Spleen (tissue), 11 donors: ENCODE results near the gene ZNF790. TPM values are rescaled to one million over a fixed set of nuclear protein-coding genes. Genes with fewer than 3 reads are reported as not detected.

Experiments
- DNase-seq: peaks from one replicate; pipeline ENCODE4 v3.0.0-alpha.2; 2020
- H3K27ac ChIP-seq, 8 donors: fragments of 200-600 bp; sonication (generic) in 7 of 8; 1 replicate in 4 of 8; 2 replicates in 4 of 8; pipeline versions ENCODE4 v1.5.0 to v1.8.0; 2016 to 2021; ENCODE audit warnings: inconsistent platforms in 4 of 8, mild to moderate bottlenecking in 4 of 8, moderate library complexity in 1 of 8
- H3K27me3 ChIP-seq, 7 donors: fragments of 200-600 bp; sonication (generic) in 6 of 7; replicated peaks in 1 of 7; 1 replicate in 4 of 7; 2 replicates in 3 of 7; pipeline versions ENCODE4 v1.5.0 to v1.8.0; 2016 to 2021; ENCODE audit warnings: inconsistent platforms in 3 of 7, mild to moderate bottlenecking in 1 of 7
- H3K36me3 ChIP-seq, 6 donors: fragments of 200-600 bp; sonication (generic) in 5 of 6; 1 replicate in 4 of 6; 2 replicates in 2 of 6; pipeline versions ENCODE4 v1.5.0 to v1.8.0; 2016 to 2021; ENCODE audit warnings: inconsistent platforms in 2 of 6
- H3K4me1 ChIP-seq, 6 donors: fragments of 200-600 bp; sonication (generic) in 5 of 6; 1 replicate in 3 of 6; 2 replicates in 3 of 6; pipeline versions ENCODE4 v1.5.0 to v1.8.0; 2016 to 2021; ENCODE audit warnings: inconsistent platforms in 3 of 6
- H3K4me3 ChIP-seq, 8 donors: fragments of 200-600 bp; sonication (generic) in 7 of 8; 1 replicate in 4 of 8; 2 replicates in 4 of 8; pipeline versions ENCODE4 v1.5.0 to v1.8.0; 2016 to 2021; ENCODE audit warnings: inconsistent platforms in 4 of 8, mild to moderate bottlenecking in 4 of 8, moderate library complexity in 2 of 8
- H3K9me3 ChIP-seq, 8 donors: fragments of 200-600 bp; sonication (generic) in 7 of 8; 1 replicate in 4 of 8; 2 replicates in 4 of 8; pipeline versions ENCODE4 v1.5.0 to v1.8.0; 2016 to 2021; ENCODE audit warnings: inconsistent platforms in 4 of 8
- CTCF ChIP-seq, 11 experiments: fragments of 200-600 bp in 7 of 11; fragments of 450-650 bp in 4 of 11; sonication (generic) in 4 of 11; IDR thresholded peaks in 8 of 11; conservative IDR thresholded peaks in 3 of 11; 1 replicate in 7 of 11; 2 replicates in 4 of 11; pipeline versions ENCODE4 v1.4.0 to v1.8.0; 2016 to 2021; ENCODE audit warnings: antibody characterized with exemption in 11 of 11, inconsistent platforms in 4 of 11, mild to moderate bottlenecking in 1 of 11
- POLR2A ChIP-seq, 3 donors: fragments of 450-650 bp; IDR thresholded peaks; one replicate each; pipeline ENCODE4 v1.5.1; 2017; ENCODE audit warnings: antibody characterized with exemption in 3 of 3, mild to moderate bottlenecking in 1 of 3
- POLR2AphosphoS5 ChIP-seq, 3 donors: sonication (generic); formaldehyde crosslinking; IDR thresholded peaks; one replicate each; pipeline ENCODE4 v1.5.1; 2017; ENCODE audit warnings: antibody characterized with exemption in 3 of 3
- WGBS, 5 donors: extraction: QIAGEN DNeasy Blood & Tissue Kit in 3 of 5; methylation state at CpG; one replicate each; pipeline versions ENCODE4 v1.1.5 to v1.1.7; 2013 to 2018; 5-methylcytosine and 5-hydroxymethylcytosine counted together
- intact Hi-C: fragments of 100-400 bp; cut with DNase I; formaldehyde crosslinking; loops from one replicate; pipeline ENCODE4 v1.15.0; 2023; ENCODE audit warnings: low total_unique reads
- polyA plus RNA-seq, 3 donors: library from polyadenylated mRNA; stranded (reverse); fragments of 200-250 nt; gene quantifications; one replicate each; pipeline ENCODE4 v1.2.1, GENCODE V29; 2013
- total RNA-seq, 7 donors: library from RNA; depleted of rRNA in 3 of 7; stranded (reverse); fragments of >200 nt in 3 of 7; fragmentation: NEBNext Ultra II Directional in 4 of 7; extraction: Animal tissue kit (Norgen Biotek cat#: 25700) in 4 of 7; gene quantifications; one replicate each; pipeline versions ENCODE4 v1.1.0 to v1.2.1, GENCODE V29; 2016 to 2021
- donor health status: healthy with polysubstance abuse.
- donor health status: DM: no; HTN: no; CAD: no; lungs with moderate emphysema.
- donor health status: DM: no; HTN: no; CAD: no.
- donor health status: Bipolar disorder and iron deficiency.
- donor health status: healthy.
- donor health status: DM: no; HTN: no; CAD: no.
- donor health status: DM: yes; HTN: yes; CAD: no.

ZNF790 gene
- total and polyA plus RNA-seq, 10 donors = 1.8 to 11.2 (median 6.0) TPM

GRCh38 chr19:36838784-36839324 lies 667 bp upstream of the ZNF790 start:
- H3K36me3 ChIP-seq = peaks cover under 1 to 69% (median 16%) of the 10 kb centered on the region in 6 donors
- H3K4me3 ChIP-seq = peak overlapping the region; percentile 52 to 87 (median 62)
- no peak for DNase-seq
- peaks cover 0 to 28% (median 17%) of the 10 kb centered on the region in 6 donors for H3K4me1 ChIP-seq
- TF ChIP-seq POLR2A (IDR thresholded peaks at IDR 0.05) = no peak
- TF ChIP-seq POLR2AphosphoS5 (IDR thresholded peaks at IDR 0.05) = no peak
- no peak for TF ChIP-seq CTCF (IDR thresholded peaks at IDR 0.05 in 8 of 11, conservative IDR thresholded peaks at IDR 0.05 in 3 of 11)
- H3K9me3 ChIP-seq = peaks cover 0 to 82% (median 66%) of the 10 kb centered on the region in 8 donors
- H3K27me3 ChIP-seq = no peaks in the 10 kb centered on the region
- intact Hi-C loops = no loop called here
- WGBS, 5 donors = 17 to 35% (median 29%) methylated on average over 12 of the region's 12 CpGs
- H3K27ac ChIP-seq = peak overlapping the region; percentile 86 to 95 (median 92)

- Histone ChIP-seq H3K27ac (peak overlapping the region; percentile 86 to 95 (median 92)), H3K36me3 (peaks cover 7 to 71% (median 23%) of the 10 kb centered on the region in 6 donors), H3K4me3 (peak overlapping the region; percentile 52 to 87 (median 62)), H3K27me3 (no peaks in the 10 kb centered on the region), H3K4me1 (peaks cover 0 to 28% (median 17%) of the 10 kb centered on the region in 6 donors), H3K9me3 (peaks cover 3 to 82% (median 69%) of the 10 kb centered on the region in 8 donors)
- intact Hi-C loops = no loop called here
- DNase-seq = no peak
- TF ChIP-seq POLR2A (IDR thresholded peaks at IDR 0.05) (no peak), CTCF (IDR thresholded peaks at IDR 0.05 in 8 of 11, conservative IDR thresholded peaks at IDR 0.05 in 3 of 11) (no peak), POLR2AphosphoS5 (IDR thresholded peaks at IDR 0.05) (no peak)
- WGBS, 5 donors = 20 to 33% (median 27%) methylated on average over 8 of the region's 8 CpGs
Observed at GRCh38 chr19:36837176-36837905, 846 bp downstream of the ZNF790 start.

- Histone ChIP-seq H3K27ac (no peak overlapping the region), H3K4me3 (no peak overlapping the region), H3K36me3 (peaks cover 7 to 79% (median 45%) of the 10 kb centered on the region in 6 donors), H3K27me3 (no peaks in the 10 kb centered on the region), H3K9me3 (peaks cover 32 to 90% (median 87%) of the 10 kb centered on the region in 8 donors), H3K4me1 (peaks cover 0 to 19% (median 9%) of the 10 kb centered on the region in 6 donors)
- no peak for DNase-seq
- intact Hi-C loops = no loop called here
- TF ChIP-seq POLR2A (IDR thresholded peaks at IDR 0.05) (no peak), POLR2AphosphoS5 (IDR thresholded peaks at IDR 0.05) (no peak), CTCF (IDR thresholded peaks at IDR 0.05 in 8 of 11, conservative IDR thresholded peaks at IDR 0.05 in 3 of 11) (no peak)
- WGBS, 5 donors = 96 to 100% (median 99%) methylated on average over 2 of the region's 2 CpGs
Observed at GRCh38 chr19:36833430-36833829, 4.8 kb downstream of the ZNF790 start.

GRCh38 chr19:36821758-36822157 lies 16.4 kb downstream of the ZNF790 start:
- peaks cover 79 to 100% (median 100%) of the 10 kb centered on the region in 8 donors for H3K9me3 ChIP-seq

More at GRCh38 chr19:36821758-36822157, 16.4 kb downstream of the ZNF790 start:
- peaks cover 52 to 100% (median 88%) of the 10 kb centered on the region in 6 donors for H3K36me3 ChIP-seq
- H3K4me3 ChIP-seq = peak overlapping the region in 1 of 8 donors; percentile 16
- intact Hi-C loops = no loop called here
- WGBS, 5 donors = 92 to 100% (median 97%) methylated on average over 5 of the region's 5 CpGs
- H3K4me1 ChIP-seq = no peaks in the 10 kb centered on the region
- no peak for TF ChIP-seq POLR2A (IDR thresholded peaks at IDR 0.05)
- H3K27me3 ChIP-seq = no peaks in the 10 kb centered on the region
- no peak for DNase-seq
- H3K27ac ChIP-seq = no peak overlapping the region
